ENCODE data around the gene GNLY.

GNLY gene

DNA sequence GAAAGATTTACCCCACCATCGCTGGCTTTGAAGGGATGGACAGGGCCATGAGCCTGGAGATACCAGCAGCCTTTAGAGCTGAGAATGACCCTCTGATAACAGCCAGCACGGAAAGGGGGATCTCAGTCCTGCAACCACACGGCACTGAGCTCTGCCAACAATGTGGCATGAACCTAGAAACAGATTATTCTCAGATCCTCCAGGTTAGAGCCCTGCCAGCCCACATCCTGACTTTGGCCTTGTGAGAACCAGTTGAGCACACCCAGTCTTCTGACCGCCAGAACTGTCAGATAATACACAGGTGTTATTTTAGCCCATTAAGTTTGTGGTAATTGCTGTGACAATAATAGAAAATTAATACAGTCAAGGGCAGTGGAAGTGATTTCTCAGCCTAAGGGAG, 9.4 kb upstream of the GNLY start:
- no peak overlapping the region for H3K4me3 ChIP-seq (ENCODE audit: low read length)
- no peak for TF ChIP-seq ZNF274 (IDR thresholded peaks at IDR 0.05; ENCODE audit: low read depth, low read length)

DNA sequence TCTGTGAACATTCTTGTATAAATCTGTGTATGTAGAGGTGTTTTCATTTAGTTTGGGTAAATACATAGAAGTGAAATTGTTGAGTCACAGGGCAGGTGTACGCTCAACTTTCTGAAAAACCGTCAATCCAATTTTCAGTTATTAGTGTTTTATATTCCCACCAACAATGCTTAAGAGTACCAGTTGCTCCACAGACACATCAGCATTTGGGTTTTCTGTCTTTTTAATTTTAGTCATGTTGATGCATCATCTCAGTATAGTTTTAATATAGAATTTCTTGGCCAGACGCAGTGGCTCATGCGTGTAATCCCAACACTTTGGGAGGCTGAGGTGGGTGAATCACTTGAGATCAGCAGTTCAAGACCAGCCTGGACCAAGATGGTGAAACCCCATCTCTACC, 3.2 kb upstream of the GNLY start:
- no peak overlapping the region for H3K4me3 ChIP-seq (ENCODE audit: low read length)
- TF ChIP-seq ZNF274 (IDR thresholded peaks at IDR 0.05; ENCODE audit: low read depth, low read length), result no peak

DNA sequence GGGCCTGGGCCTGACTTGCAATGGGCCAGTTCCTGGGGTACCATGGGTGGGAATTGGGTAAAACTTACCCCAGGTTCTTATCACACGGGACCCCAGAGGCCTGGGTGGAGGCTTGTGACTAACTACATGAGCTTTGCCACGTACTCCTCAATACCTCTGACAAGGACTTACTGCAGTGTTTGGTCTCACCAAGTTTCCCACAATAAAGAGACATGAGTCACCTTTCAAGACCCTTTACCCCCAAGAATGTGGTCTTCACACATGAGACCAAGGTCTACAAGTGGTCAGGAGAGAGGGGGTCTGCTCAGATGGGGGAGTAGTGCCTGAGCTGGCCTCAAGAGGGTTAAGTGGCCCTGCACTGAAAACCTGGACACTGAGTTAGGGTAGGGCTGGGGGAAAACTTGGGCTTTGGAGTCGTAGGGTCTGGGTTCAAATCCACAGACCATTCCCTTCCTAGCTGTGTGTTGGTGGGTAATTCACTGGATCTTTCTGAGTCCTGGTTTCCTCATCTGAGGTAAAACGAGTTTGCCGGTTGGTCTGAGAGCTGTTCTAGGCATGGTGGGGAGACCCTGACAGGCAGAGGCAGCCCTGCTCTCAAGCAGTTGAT, 2.0 kb upstream of the GNLY start:
- no peak overlapping the region for H3K4me3 ChIP-seq (ENCODE audit: low read length)
- no peak for TF ChIP-seq ZNF274 (IDR thresholded peaks at IDR 0.05; ENCODE audit: low read depth, low read length)

DNA sequence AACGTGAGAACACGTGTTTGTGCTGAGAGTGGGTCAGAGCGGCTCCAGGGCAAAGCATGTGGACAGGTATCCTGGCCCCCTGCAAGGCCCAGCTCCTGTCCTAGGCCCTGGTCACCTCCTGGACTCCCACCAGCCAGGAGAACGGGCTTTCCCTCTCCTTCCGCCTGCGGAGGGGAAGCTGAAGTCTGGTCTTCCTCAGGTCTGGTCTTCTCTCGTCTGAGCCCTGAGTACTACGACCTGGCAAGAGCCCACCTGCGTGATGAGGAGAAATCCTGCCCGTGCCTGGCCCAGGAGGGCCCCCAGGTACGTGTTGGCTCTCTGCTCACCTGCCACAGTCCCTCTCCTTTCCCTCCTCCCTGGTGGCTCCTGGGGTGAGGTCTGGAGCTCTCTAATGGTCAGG, 963 bp downstream of the GNLY start:
- H3K4me3 ChIP-seq (ENCODE audit: low read length), result no peak overlapping the region
- no peak for TF ChIP-seq ZNF274 (IDR thresholded peaks at IDR 0.05; ENCODE audit: low read depth, low read length)

DNA sequence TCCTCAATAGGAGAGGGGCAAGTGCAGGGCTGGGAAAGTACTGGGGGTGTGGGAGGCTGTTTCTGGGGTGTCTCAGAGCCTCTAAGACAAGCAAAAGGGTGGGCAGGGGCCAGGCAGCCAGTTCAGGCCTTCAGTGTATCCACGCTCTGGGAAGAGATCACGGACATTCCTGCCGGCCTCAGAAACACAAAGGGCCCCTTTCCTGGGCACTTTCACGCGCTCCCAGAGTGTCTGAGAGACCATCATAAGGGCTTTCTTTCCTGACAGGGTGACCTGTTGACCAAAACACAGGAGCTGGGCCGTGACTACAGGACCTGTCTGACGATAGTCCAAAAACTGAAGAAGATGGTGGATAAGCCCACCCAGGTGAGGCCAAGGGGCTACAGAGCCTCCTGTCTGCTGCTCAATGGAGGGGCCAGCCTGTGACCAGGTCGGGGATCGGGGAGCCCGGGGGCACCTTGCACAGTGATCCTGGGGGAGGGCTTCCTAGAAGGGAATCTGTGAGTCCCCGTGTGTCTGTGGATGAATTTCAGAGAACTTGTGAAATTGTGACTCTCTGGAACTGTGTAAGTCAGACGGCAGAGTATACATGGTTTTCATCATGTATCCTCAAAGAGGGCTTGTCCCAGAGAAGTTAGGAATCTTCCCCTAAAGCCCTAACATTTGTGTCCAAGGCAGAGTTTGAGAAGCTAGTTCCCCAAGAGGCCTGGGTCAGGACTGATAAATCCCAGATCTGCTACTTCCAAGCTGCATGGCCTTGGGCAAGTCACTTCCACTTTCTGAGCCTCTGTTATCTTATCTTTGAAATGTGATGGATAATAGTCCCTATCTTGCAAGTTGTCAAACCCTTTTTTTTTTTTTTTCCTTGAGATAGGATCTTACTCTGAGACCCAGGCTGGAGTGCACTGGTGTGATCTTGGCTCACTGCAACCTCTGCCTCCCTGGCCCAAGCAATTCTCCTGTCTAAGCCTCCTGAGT, 1.8 kb downstream of the GNLY start:
- no peak overlapping the region for H3K4me3 ChIP-seq (ENCODE audit: low read length)
- TF ChIP-seq ZNF274 (IDR thresholded peaks at IDR 0.05; ENCODE audit: low read depth, low read length), result no peak

DNA sequence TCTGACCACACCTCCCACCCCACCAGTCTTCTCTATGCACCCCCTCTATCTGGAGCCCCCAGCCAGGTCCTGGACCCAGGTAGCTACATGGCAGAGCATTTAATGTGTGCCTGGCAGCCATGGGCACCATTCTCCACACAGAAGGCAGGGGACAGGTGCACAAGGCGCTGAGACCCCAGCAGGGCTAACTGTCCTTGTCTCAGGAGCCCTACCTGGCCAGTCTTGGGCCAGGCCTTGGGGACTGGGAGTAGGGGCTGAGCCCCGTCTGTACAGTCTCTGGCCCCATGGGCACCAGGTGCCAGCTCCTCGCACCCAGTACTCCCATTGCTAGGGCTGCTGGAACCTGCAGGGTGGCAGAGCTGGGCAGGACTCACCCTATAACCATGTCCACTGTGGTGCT, 2.9 kb downstream of the GNLY start:
- TF ChIP-seq ZNF274 (IDR thresholded peaks at IDR 0.05; ENCODE audit: low read depth, low read length), result no peak
- H3K4me3 ChIP-seq (ENCODE audit: low read length), result no peak overlapping the region

DNA sequence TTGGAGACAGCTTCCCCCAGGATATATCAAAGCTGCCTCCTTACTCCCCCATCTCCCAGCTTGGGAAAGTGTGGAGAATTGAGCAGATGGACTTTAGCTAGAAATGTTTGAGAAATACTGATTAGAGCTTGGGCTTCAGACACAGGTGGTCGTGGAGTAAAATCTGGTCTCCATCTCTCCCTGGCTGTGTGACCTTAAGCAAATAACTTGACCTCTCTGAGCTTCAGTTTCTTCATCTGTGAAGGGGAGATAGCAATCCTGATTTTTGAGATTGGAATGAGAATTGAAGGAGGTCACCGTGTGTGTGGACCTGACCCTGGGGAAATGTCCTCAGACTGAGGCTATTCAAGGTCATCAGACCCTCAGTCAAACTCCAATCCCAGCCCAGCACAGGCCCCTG, 3.6 kb downstream of the GNLY start:
- TF ChIP-seq ZNF274 (IDR thresholded peaks at IDR 0.05; ENCODE audit: low read depth, low read length), result no peak
- H3K4me3 ChIP-seq (ENCODE audit: low read length), result no peak overlapping the region

DNA sequence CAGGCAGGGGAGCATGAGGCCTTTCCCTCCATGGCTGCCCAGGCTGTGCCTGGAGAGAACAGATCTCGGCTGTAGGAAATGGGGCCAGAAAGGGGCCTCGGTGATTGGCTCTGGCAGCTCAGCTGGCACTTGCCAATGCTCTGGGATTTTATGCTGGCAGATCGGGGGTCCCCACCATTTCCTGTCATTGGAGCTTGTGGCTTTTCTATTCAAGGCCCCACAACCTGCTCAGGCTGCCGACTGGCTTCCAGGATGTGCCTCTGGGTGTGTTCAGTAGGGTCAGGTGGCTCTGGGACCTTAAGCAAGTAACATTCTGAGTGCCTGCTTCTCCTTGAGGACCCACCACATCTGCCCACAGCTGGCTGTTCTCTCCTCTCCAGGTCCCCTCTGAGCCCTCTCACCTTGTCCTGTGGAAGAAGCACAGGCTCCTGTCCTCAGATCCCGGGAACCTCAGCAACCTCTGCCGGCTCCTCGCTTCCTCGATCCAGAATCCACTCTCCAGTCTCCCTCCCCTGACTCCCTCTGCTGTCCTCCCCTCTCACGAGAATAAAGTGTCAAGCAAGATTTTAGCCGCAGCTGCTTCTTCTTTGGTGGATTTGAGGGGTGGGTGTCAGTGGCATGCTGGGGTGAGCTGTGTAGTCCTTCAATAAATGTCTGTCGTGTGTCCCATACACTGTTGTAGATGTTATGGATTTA, 4.2 kb downstream of the GNLY start:
- no peak overlapping the region for H3K4me3 ChIP-seq (ENCODE audit: low read length)
- no peak for TF ChIP-seq ZNF274 (IDR thresholded peaks at IDR 0.05; ENCODE audit: low read depth, low read length)

DNA sequence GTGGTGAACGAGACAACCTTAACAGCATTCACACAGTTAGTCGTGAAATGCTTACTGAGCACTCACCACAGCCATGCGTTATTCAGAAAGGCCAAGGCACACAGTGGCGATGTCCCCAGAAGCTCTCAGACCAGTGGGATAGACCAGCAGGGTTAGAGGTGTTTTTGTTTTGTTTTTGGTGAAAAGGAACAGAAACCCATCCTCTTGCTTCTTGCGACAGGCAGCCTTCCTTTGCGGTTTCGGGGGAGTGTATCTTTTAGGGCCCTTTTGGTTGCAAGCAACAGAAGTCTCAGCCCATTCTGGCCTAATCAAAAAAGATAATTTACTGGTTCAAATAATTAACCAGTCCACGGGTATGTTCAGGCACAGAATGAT, 4.7 kb downstream of the GNLY start:
- H3K4me3 ChIP-seq (ENCODE audit: low read length), result no peak overlapping the region
- TF ChIP-seq ZNF274 (IDR thresholded peaks at IDR 0.05; ENCODE audit: low read depth, low read length), result no peak

DNA sequence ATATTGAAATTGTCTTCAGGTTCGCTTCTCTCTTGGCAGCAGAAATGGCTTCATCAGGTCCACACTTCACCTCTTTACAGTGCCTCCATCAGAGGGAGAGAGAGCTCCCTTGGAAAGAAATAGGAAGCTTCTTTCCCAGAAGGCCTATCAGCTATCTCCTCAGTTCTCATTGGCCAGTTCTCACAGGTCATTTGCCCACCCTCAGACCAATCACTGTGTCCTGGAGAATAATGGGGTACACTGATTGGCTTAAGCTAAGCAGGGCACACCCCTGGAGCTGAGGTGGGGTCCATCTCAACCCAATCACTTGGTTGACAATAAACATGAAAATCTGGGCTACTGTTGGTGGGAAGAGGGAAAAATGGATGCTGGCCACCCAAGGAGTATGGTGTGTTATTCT, 5.2 kb downstream of the GNLY start:
- H3K4me3 ChIP-seq (ENCODE audit: low read length), result no peak overlapping the region
- TF ChIP-seq ZNF274 (IDR thresholded peaks at IDR 0.05; ENCODE audit: low read depth, low read length), result no peak

DNA sequence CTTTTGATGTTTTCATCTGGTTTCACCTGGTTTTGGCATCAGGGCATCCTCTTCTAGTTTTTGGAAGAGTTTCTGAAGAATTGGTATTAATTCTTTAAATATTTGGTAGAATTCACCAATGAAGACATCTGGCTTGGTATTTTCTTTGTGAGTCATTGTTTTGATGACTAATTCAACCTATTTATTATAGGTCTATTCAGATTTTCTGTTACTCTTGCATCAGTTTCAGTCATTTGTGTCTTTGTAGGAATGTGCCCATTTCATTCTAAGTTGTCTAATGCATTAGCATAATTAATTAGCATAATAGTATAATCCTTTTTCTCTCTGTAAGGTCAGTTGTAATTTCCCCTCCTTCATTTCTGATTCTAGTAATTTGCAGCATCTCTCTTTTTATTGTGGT, 8.0 kb downstream of the GNLY start:
- TF ChIP-seq ZNF274 (IDR thresholded peaks at IDR 0.05; ENCODE audit: low read depth, low read length), result no peak
- H3K4me3 ChIP-seq (ENCODE audit: low read length), result no peak overlapping the region

DNA sequence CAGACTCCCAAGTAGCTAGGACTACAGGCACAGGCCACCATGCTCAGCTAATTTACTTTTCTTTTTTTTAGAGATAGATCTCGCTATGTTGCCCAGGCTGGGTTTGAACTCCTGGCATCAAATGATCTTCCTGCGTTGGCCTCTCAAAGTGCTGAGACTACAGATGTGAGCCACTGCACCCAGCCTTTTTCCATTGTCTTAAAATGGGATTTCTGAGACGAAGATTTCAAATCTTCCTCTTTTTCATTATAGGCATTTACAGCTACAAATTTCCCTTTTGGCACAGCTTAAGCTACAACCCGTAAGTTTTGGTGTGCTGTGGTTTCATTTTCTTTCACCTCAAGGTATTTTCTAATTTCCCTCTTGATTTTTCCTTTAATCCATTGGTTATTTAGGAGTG, 8.6 kb downstream of the GNLY start:
- TF ChIP-seq ZNF274 (IDR thresholded peaks at IDR 0.05; ENCODE audit: low read depth, low read length), result no peak
- no peak overlapping the region for H3K4me3 ChIP-seq (ENCODE audit: low read length)

DNA sequence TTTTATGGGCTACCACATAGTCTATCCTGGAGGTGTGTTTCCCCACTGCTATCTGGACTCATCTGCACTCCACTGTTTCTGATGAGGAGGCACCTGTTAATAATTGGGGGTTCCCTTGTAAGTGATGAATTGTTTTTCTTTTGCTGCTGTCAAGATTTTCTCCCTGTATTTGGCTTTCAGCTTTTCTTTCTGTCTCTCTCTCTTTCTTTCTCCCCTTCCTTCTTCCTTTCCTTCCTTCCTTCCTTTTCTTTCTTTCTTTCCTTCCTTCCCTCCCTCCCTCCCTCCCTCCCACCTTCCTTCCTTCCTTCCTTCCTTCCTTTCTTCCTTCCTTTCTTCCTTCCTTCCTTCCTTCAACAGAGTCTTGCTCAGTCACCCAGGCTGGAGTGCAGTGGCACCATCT, 9.2 kb downstream of the GNLY start:
- TF ChIP-seq ZNF274 (IDR thresholded peaks at IDR 0.05; ENCODE audit: low read depth, low read length), result no peak
- H3K4me3 ChIP-seq (ENCODE audit: low read length), result no peak overlapping the region

DNA sequence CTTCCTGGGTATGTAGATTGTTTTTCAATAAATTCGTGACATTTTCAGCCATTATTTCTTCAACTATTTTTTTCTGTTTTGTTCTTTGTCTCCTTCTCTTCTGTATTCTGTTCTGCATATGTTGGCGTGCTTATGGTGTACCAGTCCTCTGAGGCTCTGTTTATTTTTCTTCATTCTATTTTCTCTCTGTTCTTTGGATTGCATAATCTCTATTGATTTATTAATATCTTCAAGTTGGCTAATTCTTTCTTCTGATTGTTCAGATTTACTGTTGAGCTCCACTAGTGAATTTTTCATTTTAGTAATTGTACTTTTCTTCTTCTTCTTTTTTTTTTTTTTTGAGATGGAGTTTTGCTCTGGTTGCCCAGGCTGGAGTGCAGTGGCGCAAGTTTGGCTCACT, 9.9 kb downstream of the GNLY start:
- TF ChIP-seq ZNF274 (IDR thresholded peaks at IDR 0.05; ENCODE audit: low read depth, low read length), result no peak
- H3K4me3 ChIP-seq (ENCODE audit: low read length), result no peak overlapping the region

All from GM08714 (cell line).